GM12801 (cell line): ENCODE results near the gene EXT2.

Experiments
- TF ChIP-seq, protein P1 (sequence below): IDR thresholded peaks from one replicate; pipeline ENCODE4 v1.5.1; 2011; ENCODE audit warnings: control low read depth; ENCODE audit not compliant: insufficient read length; ENCODE audit errors: extremely low read depth

The EXT2 gene

GRCh38 chr11:44261800-44262591 lies 166.5 kb downstream of the EXT2 start:
- TF ChIP-seq, protein P1, sequence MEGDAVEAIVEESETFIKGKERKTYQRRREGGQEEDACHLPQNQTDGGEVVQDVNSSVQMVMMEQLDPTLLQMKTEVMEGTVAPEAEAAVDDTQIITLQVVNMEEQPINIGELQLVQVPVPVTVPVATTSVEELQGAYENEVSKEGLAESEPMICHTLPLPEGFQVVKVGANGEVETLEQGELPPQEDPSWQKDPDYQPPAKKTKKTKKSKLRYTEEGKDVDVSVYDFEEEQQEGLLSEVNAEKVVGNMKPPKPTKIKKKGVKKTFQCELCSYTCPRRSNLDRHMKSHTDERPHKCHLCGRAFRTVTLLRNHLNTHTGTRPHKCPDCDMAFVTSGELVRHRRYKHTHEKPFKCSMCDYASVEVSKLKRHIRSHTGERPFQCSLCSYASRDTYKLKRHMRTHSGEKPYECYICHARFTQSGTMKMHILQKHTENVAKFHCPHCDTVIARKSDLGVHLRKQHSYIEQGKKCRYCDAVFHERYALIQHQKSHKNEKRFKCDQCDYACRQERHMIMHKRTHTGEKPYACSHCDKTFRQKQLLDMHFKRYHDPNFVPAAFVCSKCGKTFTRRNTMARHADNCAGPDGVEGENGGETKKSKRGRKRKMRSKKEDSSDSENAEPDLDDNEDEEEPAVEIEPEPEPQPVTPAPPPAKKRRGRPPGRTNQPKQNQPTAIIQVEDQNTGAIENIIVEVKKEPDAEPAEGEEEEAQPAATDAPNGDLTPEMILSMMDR: no peak

GRCh38 chr11:44263738-44264437 lies 168.4 kb downstream of the EXT2 start:
- TF ChIP-seq, protein P1: no peak

GRCh38 chr11:44264438-44264749 lies 168.9 kb downstream of the EXT2 start:
- TF ChIP-seq, protein P1: no peak

DNA sequence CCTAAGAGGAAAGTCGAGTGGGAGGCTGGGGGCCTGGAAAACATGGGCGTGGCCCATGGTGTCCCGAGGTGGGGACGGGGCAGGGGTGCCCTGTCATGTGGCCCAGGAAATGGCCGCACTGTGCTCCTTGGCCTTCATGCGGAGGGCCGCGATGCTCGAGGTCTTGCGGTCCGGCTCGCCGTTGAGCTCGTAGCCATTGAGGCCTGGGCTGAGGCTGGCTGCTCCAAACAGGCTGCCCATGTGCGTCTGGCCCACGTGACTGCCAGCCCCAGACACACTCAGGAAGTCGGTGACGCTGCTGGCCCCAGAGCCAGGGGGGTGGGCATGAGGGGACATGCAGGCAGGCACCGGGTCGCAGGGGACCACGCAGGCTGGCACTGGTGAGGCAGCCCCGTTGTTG lies 169.3 kb downstream of the EXT2 start:
- TF ChIP-seq, protein P1: no peak

DNA sequence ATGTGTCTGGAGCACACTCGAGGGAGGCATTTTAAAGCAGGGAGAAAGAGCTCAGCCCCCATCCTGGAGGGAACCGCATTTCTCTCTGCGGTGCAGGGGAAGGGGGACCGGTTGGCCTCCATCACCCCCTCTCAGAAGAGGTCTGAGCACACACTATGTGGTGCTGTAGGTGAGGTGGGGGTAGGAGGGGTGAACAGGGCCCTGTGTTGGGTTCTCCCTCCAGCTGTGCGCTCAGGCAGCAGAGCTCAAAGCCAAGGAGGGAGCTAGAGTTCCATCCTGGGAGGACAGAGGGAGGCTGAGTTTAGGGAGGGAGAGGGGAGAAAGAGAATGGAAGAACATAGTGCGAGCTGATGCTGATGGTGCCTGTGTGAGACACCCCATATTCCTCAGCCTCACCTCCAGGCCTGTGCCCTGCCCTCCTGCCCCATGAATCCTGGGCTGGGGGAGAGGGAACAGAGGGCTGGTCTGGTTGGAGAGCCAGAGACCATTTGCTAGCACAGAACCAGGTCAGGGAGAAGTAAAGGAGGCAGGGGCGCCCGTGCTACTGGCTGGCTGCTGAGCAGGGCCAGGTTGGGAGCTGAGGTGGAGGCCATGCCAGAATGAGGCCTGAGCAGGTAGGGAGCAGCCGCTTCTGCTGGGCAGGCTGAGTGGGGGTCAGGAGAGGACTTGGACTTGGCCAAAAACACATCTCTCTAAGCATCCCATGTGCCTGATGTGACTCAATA lies 170.7 kb downstream of the EXT2 start:
- TF ChIP-seq, protein P1: no peak

DNA sequence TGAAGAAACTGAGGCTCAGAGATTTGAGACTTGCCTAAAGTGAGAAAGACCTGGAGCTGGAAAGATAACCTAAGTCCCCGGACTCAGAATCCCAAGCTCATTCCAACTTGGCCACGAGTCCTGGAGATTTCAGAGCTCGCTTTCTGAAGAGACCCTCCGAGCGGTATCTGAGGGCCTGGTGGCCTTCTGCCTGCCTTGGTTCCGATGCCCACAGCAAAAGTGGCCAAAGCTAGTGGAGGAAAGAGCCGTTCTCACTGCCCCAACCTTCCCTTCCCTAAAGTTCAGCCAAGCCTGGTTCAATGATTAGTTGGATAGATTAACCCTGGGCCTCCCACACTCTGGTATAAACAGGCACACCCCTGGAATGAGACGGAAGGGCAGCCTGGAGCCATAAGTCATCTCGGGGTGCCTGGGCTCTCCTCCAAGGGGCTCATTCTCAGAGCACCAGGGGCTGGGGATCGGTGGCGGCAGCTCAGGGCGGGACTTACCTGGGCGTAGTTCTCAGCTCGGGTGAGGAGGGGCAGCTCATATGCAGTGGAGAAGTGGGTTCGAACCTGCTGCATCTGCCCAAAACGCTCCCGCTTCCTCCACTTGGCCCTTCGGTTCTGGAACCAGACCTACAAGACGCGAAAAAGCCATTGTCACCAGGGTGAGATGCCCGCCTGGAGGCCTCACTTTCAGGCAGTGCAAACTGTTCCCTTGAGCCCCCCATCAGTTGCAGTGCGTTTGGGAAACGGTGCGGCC lies 171.7 kb downstream of the EXT2 start:
- TF ChIP-seq, protein P1: no peak
